Caki2 (cell line): Measurements from ENCODE around the gene ADAM10. TPM values are rescaled to one million over a fixed set of nuclear protein-coding genes. Genes with fewer than 3 reads are reported as not detected.
"Not testable (repeated sequence)": the region's sequence is repeated elsewhere in the genome, so short reads cannot be mapped to it uniquely, and the experiment has no call there.

ENCODE experiments used
- DNase-seq: peaks from one replicate; pipeline ENCODE4 v3.0.0-alpha.2; 2015; ENCODE audit warnings: low read depth
- in situ Hi-C: cut with HindIII; loops from 2 replicates; pipeline ENCODE4 v1.10.0; 2016; ENCODE audit warnings: low sequenced_read_pairs, low pct_unique_long_range_greater_than_20kb, mixed read lengths
- total RNA-seq: library from RNA; depleted of rRNA; stranded (reverse); fragments of >200 nt; shearing (Covaris generic); gene quantifications from 2 replicates; pipeline ENCODE4 v1.2.3, GENCODE V29; 2014; ENCODE audit warnings: low replicate concordance; rRNA removed

Gene ADAM10
- total RNA-seq, result 128 and 180 TPM in 2 replicates

- in situ Hi-C loops, result no loop called here
- peak; percentile 99 for DNase-seq
These were observed at the start of gene ADAM10 for GRCh38 chr15:58749532-58750337. Gene ADAM10, minus strand, starts transcription at chr15:58749707. Its CDS starts 173 bp downstream, at chr15:58749534.

DNA sequence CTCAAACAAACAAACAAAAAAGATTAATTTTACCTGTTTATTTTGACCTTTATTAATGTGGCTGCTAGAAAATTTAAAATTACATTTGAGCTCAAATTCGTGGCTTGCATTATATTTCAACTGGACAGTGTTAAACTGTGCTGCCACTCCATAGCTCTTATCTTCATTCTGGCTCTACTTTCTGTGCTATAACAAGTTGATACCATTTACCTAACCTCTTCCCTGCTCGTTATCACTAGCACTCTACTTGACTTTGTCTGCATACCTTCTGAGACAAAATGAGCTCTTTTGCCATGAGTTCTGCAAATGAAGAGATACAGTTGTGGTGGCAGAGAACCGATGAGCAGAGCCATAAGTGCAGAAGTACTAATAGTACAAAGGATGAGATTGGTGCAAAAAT, 48.0 kb upstream of the ADAM10 start:
- no peak for DNase-seq
- in situ Hi-C loops, result no loop called here

DNA sequence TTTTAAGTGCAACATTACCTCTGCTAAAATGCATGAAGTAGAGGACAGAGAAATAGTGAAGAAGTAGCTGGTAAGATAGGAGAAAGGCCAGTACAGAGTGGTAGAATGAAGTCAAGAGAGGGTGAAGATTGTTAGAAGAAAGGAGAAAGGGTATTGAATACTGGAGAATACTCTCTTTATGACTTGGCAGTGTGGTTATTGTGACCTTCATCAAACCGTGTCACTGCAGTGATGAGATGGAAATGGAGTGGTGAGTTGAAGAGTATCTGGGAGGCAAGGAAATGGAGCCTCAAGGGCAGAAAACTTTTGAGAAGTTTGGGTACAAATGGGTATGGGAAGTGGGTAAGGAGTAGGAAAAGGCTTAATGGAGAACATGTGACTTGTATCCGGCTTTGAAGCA, 46.3 kb upstream of the ADAM10 start:
- DNase-seq, result no peak

DNA sequence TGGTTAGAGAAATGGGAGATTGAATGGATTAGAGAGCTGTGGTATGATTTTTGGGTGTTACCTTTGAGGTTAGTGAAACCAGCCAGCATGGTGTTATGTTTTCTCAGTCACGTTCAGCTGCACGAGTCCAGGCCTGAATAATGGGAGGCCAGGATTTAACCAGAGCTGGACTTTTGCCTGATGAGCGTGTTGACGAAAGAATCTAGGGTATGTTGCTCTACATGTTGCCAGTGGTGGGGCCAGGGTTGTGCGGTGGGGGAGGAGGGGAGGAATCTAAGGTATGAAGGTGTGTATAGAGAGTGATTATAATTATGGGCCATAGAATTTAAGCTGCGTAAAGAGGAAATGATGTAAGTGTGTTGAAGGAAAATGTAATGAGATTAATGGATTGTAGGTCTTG, 44.4 kb upstream of the ADAM10 start:
- DNase-seq, result peak; percentile 59
- in situ Hi-C loops, result no loop called here

More for the DNA sequence above, 46.3 kb upstream of the ADAM10 start:
- in situ Hi-C loops, result no loop called here

- in situ Hi-C loops, result no loop called here
- no peak for DNase-seq
These were observed 38.7 kb upstream of the ADAM10 start for GRCh38 chr15:58788056-58788710.

GRCh38 chr15:58785355-58785754, 35.8 kb upstream of the ADAM10 start:
- no peak for DNase-seq
- in situ Hi-C loops, result no loop called here

DNA sequence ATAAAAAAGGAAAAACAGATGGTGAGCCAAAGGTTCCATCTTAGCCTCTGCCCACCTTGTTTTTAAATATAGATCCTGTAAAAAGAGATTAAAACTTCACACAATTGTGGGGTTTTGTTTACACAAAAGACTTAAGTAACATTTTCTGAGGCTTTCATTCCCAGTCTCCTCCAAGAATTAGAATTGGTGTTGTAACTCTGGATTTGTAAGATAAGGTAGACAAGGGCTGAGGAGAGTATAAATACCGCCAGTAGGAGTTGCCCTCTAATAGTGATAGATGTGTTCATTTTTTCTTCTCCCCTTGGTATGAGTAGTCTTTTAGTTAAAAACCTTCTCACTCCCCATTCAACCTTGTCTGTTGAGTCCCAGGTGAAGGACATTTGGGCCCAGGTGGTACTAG, 30.0 kb upstream of the ADAM10 start:
- in situ Hi-C loops, result no loop called here
- no peak for DNase-seq

- in situ Hi-C loops, result no loop called here
- DNase-seq, result no peak
These were observed 27.6 kb upstream of the ADAM10 start for GRCh38 chr15:58777107-58777506.

GRCh38 chr15:58775402-58775801, 25.9 kb upstream of the ADAM10 start:
- no peak for DNase-seq
- in situ Hi-C loops, result no loop called here

DNA sequence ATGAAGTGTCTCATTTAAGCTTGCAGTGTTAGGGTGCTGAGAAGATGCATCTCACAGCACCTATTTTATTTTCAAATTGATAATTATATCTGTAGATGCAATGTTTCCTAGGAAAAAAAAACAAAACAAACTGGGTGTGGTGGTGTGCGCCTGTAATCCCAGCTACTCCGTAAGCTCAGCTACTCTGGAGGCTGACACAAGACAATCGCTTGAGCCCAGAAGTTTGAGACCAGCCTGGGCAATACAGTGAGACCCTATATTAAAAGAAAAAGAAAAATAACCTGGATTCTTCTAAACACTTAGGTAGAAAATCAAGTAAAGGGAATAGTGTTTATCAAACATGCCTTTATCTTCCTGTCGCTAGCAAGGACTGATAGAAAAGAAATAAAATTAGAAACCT, 23.5 kb upstream of the ADAM10 start:
- in situ Hi-C loops, result no loop called here
- DNase-seq, result no peak

DNA sequence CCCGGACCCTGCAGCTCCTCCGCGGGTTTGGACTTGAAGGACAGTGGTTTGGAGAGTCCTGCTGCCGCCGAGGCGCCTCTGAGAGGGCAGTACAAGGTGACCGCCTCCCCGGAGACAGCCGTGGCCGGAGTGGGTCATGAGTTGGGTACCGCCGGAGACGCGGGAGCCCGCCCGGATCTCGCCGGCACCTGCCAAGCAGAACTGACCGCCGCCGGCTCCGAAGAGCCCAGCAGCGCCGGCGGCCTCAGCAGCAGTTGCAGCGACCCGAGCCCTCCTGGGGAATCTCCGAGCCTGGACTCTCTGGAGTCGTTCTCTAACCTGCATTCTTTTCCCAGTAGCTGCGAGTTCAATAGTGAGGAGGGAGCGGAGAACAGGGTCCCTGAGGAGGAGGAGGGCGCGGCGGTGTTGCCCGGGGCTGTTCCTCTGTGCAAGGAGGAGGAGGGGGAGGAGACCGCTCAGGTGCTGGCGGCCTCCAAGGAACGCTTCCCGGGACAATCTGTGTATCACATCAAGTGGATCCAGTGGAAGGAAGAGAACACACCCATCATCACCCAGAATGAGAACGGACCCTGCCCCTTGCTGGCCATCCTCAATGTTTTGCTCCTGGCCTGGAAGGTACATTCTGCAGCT, 22.2 kb upstream of the ADAM10 start:
- in situ Hi-C loops, result no loop called here
- DNase-seq, result peak; percentile 50

- DNase-seq, result peak; percentile 99
- in situ Hi-C loops, result no loop called here
These were observed 21.5 kb upstream of the ADAM10 start, which contains the start of gene MINDY2 for GRCh38 chr15:58770857-58771620. Gene MINDY2, plus strand, starts transcription at chr15:58771302. Its CDS starts 94 bp downstream, at chr15:58771396.

- in situ Hi-C loops, result no loop called here
- no peak for DNase-seq
These were observed 21.0 kb upstream of the ADAM10 start for GRCh38 chr15:58770519-58770856.

GRCh38 chr15:58768601-58769004, 19.1 kb upstream of the ADAM10 start:
- in situ Hi-C loops, result not testable (repeated sequence)

DNA sequence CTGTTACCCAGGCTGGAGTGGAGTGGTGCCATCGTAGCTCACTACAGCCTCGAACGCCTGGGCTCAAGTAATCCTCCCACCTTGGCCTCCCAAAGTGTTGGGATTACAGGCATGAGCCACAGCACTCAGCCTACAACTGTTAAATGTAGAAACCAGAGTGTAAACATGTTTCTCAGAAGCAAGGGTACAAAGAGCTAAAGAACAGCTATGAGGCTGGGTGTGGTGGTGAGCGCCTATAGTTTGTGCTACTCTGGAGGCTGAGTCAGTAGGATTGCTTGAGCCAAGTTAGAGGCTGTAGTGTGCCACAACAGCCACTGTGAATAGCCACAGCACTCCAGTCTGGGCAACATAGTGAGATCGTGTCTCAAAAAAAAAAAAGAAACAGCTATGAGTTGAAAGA, 16.8 kb upstream of the ADAM10 start:
- in situ Hi-C loops, result no loop called here
- no peak for DNase-seq

More at GRCh38 chr15:58768601-58769004, 19.1 kb upstream of the ADAM10 start:
- peak; percentile 80 for DNase-seq

DNA sequence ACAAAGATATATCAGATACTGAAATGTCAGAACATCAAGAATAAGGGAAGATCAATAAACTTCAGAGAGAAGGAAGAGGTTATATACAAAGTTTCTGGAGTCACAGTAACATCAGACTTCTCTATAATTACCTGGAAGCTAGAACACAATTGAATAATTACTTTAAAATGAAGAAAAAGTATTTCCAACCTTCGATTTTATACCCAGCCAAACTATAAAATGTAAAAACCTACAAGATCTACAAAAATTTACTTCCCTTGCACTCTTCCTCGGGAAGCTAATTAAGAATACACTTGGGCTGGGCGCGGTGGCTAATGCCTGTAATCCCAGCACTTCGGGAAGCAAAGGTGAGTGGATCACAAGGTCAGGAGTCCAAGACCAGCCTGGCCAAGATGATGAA, 15.0 kb upstream of the ADAM10 start:
- in situ Hi-C loops, result no loop called here
- DNase-seq, result no peak

GRCh38 chr15:58762731-58763130, 13.2 kb upstream of the ADAM10 start:
- in situ Hi-C loops, result no loop called here
- DNase-seq, result no peak

DNA sequence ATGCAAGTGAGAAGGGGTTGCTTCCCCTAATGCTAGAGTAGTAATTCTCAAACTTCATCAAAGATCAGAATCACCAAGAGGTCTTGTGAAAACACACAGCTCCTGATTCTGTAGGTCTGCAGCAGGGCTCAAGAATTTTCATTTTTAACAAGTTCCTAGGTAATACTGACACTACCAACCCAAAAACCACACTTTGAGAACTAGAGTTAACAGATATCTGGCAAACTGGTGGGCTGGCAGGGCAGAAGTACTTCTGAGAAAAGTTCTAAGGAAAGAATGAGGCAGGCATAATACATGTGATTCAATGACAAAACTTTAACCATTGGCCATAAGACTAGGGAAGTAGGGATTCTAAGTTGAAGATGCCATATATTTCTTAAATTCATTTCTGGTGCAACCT, 12.8 kb upstream of the ADAM10 start:
- in situ Hi-C loops, result no loop called here

GRCh38 chr15:58761010-58761388, 11.5 kb upstream of the ADAM10 start:
- DNase-seq, result no peak
- in situ Hi-C loops, result no loop called here

More for the DNA sequence above, 12.8 kb upstream of the ADAM10 start:
- no peak for DNase-seq
